ENCODE data around the gene ZSCAN25. TPM values are rescaled to one million over a fixed set of nuclear protein-coding genes. Genes with fewer than 3 reads are reported as not detected.

ZSCAN25 gene
- total RNA-seq, 1 donor from 2014 or later = 23.8 TPM

DNA sequence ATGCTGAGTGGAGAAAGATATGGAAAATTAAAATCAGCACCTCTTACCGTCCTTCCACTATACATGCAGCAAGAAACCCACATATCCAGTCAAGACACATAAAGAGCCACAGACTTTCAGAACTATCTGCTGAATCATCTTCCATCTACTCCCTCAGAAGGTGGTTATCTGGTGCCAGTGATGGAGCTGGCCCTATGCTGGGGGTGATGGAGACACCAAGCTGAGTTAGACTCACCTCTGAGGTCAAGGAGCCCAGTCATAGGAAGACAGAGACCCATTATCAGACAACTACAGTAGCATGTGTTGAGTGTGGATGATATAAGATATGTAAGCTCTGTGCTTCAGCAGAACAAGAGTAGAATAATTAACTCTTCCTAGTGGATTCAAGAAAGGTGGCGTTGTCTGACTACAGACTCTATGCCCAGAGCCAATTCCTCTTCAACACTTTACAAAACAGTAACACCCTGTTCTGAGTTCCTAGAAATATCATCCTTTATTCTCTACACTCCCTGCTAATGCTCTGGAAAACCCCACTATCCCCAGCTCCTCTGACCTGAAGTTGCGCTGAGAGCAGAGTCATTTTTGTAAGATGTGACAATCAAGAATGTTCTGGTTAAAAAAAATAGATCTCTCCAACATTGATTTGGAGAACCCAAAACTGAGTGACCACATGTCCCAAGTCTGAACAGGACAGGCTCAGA, 48.7 kb downstream of the ZSCAN25 start:
- Mint-ChIP-seq H3K4me3 (ENCODE audit: unreplicated experiment) (no peak overlapping the region), H3K36me3 (ENCODE audit: low read depth, unreplicated experiment) (peaks cover 1% of the 10 kb centered on the region), H3K27me3 (ENCODE audit: unreplicated experiment) (no peaks in the 10 kb centered on the region), H3K9me3 (ENCODE audit: unreplicated experiment) (no peaks in the 10 kb centered on the region), H3K4me1 (ENCODE audit: unreplicated experiment) (no peaks in the 10 kb centered on the region), H3K27ac (ENCODE audit: unreplicated experiment) (no peak overlapping the region)
- DNase-seq (ENCODE audit: low spot score) = no peak
- TF ChIP-seq, protein P1, sequence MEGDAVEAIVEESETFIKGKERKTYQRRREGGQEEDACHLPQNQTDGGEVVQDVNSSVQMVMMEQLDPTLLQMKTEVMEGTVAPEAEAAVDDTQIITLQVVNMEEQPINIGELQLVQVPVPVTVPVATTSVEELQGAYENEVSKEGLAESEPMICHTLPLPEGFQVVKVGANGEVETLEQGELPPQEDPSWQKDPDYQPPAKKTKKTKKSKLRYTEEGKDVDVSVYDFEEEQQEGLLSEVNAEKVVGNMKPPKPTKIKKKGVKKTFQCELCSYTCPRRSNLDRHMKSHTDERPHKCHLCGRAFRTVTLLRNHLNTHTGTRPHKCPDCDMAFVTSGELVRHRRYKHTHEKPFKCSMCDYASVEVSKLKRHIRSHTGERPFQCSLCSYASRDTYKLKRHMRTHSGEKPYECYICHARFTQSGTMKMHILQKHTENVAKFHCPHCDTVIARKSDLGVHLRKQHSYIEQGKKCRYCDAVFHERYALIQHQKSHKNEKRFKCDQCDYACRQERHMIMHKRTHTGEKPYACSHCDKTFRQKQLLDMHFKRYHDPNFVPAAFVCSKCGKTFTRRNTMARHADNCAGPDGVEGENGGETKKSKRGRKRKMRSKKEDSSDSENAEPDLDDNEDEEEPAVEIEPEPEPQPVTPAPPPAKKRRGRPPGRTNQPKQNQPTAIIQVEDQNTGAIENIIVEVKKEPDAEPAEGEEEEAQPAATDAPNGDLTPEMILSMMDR (IDR thresholded peaks at IDR 0.05; ENCODE audit: unreplicated experiment) = no peak

GRCh38 chr7:99666013-99666395, 49.3 kb downstream of the ZSCAN25 start:
- Mint-ChIP-seq H3K36me3 (ENCODE audit: low read depth, unreplicated experiment) (no peaks in the 10 kb centered on the region), H3K9me3 (ENCODE audit: unreplicated experiment) (no peaks in the 10 kb centered on the region), H3K27me3 (ENCODE audit: unreplicated experiment) (no peaks in the 10 kb centered on the region), H3K4me3 (ENCODE audit: unreplicated experiment) (no peak overlapping the region), H3K4me1 (ENCODE audit: unreplicated experiment) (no peaks in the 10 kb centered on the region), H3K27ac (ENCODE audit: unreplicated experiment) (no peak overlapping the region)
- no peak for DNase-seq (ENCODE audit: low spot score)
- TF ChIP-seq, protein P1 (IDR thresholded peaks at IDR 0.05; ENCODE audit: unreplicated experiment) = no peak

DNA sequence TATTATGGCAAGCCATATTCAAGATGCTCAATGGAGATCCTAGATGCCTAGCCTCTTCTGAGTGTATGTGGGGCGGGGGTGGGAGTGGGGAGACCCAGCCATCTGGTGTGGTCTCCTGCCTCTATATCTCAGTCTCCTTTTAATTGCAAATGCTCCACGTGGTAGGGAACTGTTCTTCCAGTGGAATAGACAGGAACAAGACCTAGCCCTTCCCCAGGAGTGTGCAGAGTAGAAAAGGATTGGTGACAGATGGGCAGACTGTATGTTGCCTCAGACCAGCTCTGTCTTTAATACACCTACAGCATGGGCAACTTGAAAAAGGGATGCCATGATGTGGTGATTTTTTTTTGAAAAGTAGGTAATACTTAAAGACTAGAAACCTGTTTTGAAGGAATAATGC, 50.4 kb downstream of the ZSCAN25 start:
- H3K4me3 Mint-ChIP-seq (ENCODE audit: unreplicated experiment) = no peak overlapping the region
- H3K9me3 Mint-ChIP-seq (ENCODE audit: unreplicated experiment) = no peaks in the 10 kb centered on the region
- TF ChIP-seq, protein P1 (IDR thresholded peaks at IDR 0.05; ENCODE audit: unreplicated experiment) = no peak
- H3K27ac Mint-ChIP-seq (ENCODE audit: unreplicated experiment) = no peak overlapping the region
- no peaks in the 10 kb centered on the region for H3K4me1 Mint-ChIP-seq (ENCODE audit: unreplicated experiment)
- H3K27me3 Mint-ChIP-seq (ENCODE audit: unreplicated experiment) = no peaks in the 10 kb centered on the region
- no peaks in the 10 kb centered on the region for H3K36me3 Mint-ChIP-seq (ENCODE audit: low read depth, unreplicated experiment)
- DNase-seq (ENCODE audit: low spot score) = no peak

- Mint-ChIP-seq H3K9me3 (ENCODE audit: unreplicated experiment) (no peaks in the 10 kb centered on the region), H3K36me3 (ENCODE audit: low read depth, unreplicated experiment) (no peaks in the 10 kb centered on the region), H3K27me3 (ENCODE audit: unreplicated experiment) (no peaks in the 10 kb centered on the region), H3K27ac (ENCODE audit: unreplicated experiment) (no peak overlapping the region), H3K4me1 (ENCODE audit: unreplicated experiment) (no peaks in the 10 kb centered on the region), H3K4me3 (ENCODE audit: unreplicated experiment) (no peak overlapping the region)
- TF ChIP-seq, protein P1 (IDR thresholded peaks at IDR 0.05; ENCODE audit: unreplicated experiment) = no peak
- no peak for DNase-seq (ENCODE audit: low spot score)
These were observed 51.8 kb downstream of the ZSCAN25 start for GRCh38 chr7:99668541-99668940.

GRCh38 chr7:99669782-99670181, 53.0 kb downstream of the ZSCAN25 start:
- H3K4me1 Mint-ChIP-seq (ENCODE audit: unreplicated experiment) = no peaks in the 10 kb centered on the region
- H3K27ac Mint-ChIP-seq (ENCODE audit: unreplicated experiment) = no peak overlapping the region
- H3K36me3 Mint-ChIP-seq (ENCODE audit: low read depth, unreplicated experiment) = no peaks in the 10 kb centered on the region
- no peaks in the 10 kb centered on the region for H3K9me3 Mint-ChIP-seq (ENCODE audit: unreplicated experiment)
- TF ChIP-seq, protein P1 (IDR thresholded peaks at IDR 0.05; ENCODE audit: unreplicated experiment) = no peak
- no peaks in the 10 kb centered on the region for H3K27me3 Mint-ChIP-seq (ENCODE audit: unreplicated experiment)
- no peak for DNase-seq (ENCODE audit: low spot score)
- no peak overlapping the region for H3K4me3 Mint-ChIP-seq (ENCODE audit: unreplicated experiment)

All from endothelial cell (in vitro differentiated cells).